ENCODE results near the gene C2CD2. TPM values are rescaled to one million over a fixed set of nuclear protein-coding genes. Genes with fewer than 3 reads are reported as not detected.

C2CD2 gene
- total RNA-seq, 3 donors from 2014 or later = 37.0 to 73.8 (median 41.6) TPM

GRCh38 chr21:41877901-41878830 lies 75.7 kb downstream of the C2CD2 start:
- H3K4me3 ChIP-seq = peak overlapping the region; percentile 75 to 97 (median 81)
- no peaks in the 10 kb centered on the region for H3K9me3 ChIP-seq
- no peaks in the 10 kb centered on the region for H3K4me1 ChIP-seq
- intact Hi-C loops (cut with DNase I; ENCODE audit: low total_unique reads) = no loop called here
- no peaks in the 10 kb centered on the region for H3K36me3 ChIP-seq
- H3K27me3 ChIP-seq = no peaks in the 10 kb centered on the region
- TF ChIP-seq POLR2A (IDR thresholded peaks at IDR 0.05) = no peak
- peak in 1 of 3 donors; percentile 21 for TF ChIP-seq POLR2AphosphoS5 (IDR thresholded peaks at IDR 0.05)
- DNase-seq (ENCODE audit: low spot score in 2 of 2) = peak in 1 of 2 donors; percentile 32
- H3K27ac ChIP-seq = peak overlapping the region; percentile 79 to 99

- Histone ChIP-seq H3K27ac (no peak overlapping the region), H3K36me3 (no peaks in the 10 kb centered on the region), H3K9me3 (no peaks in the 10 kb centered on the region), H3K27me3 (no peaks in the 10 kb centered on the region), H3K4me1 (no peaks in the 10 kb centered on the region), H3K4me3 (peak overlapping the region in 2 of 3 donors; percentile 81 to 97)
- DNase-seq (ENCODE audit: low spot score in 2 of 2) = no peak
- intact Hi-C loops (cut with DNase I; ENCODE audit: low total_unique reads) = no loop called here
- TF ChIP-seq POLR2AphosphoS5 (IDR thresholded peaks at IDR 0.05) (no peak), POLR2A (IDR thresholded peaks at IDR 0.05) (no peak), CTCF (IDR thresholded peaks at IDR 0.05) (no peak)
Observed at GRCh38 chr21:41876928-41877652, 76.7 kb downstream of the C2CD2 start.

GRCh38 chr21:41876396-41876795 lies 77.4 kb downstream of the C2CD2 start:
- TF ChIP-seq POLR2A (IDR thresholded peaks at IDR 0.05) (no peak), POLR2AphosphoS5 (IDR thresholded peaks at IDR 0.05) (no peak), CTCF (IDR thresholded peaks at IDR 0.05) (no peak)
- Histone ChIP-seq H3K4me3 (no peak overlapping the region), H3K9me3 (no peaks in the 10 kb centered on the region), H3K27ac (no peak overlapping the region), H3K4me1 (no peaks in the 10 kb centered on the region), H3K36me3 (no peaks in the 10 kb centered on the region), H3K27me3 (no peaks in the 10 kb centered on the region)
- DNase-seq (ENCODE audit: low spot score in 2 of 2) = no peak
- intact Hi-C loops (cut with DNase I; ENCODE audit: low total_unique reads) = no loop called here

GRCh38 chr21:41875086-41875485 lies 78.7 kb downstream of the C2CD2 start:
- no peaks in the 10 kb centered on the region for H3K9me3 ChIP-seq
- H3K36me3 ChIP-seq = no peaks in the 10 kb centered on the region
- H3K4me3 ChIP-seq = no peak overlapping the region
- H3K27me3 ChIP-seq = no peaks in the 10 kb centered on the region
- DNase-seq (ENCODE audit: low spot score in 2 of 2) = no peak
- H3K4me1 ChIP-seq = no peaks in the 10 kb centered on the region
- no peak overlapping the region for H3K27ac ChIP-seq
- TF ChIP-seq CTCF (IDR thresholded peaks at IDR 0.05) (no peak), POLR2AphosphoS5 (IDR thresholded peaks at IDR 0.05) (no peak), POLR2A (IDR thresholded peaks at IDR 0.05) (no peak)
- intact Hi-C loops (cut with DNase I; ENCODE audit: low total_unique reads) = no loop called here

GRCh38 chr21:41874611-41875010 lies 79.2 kb downstream of the C2CD2 start:
- Histone ChIP-seq H3K4me1 (no peaks in the 10 kb centered on the region), H3K4me3 (no peak overlapping the region), H3K27me3 (no peaks in the 10 kb centered on the region), H3K9me3 (no peaks in the 10 kb centered on the region), H3K27ac (no peak overlapping the region), H3K36me3 (no peaks in the 10 kb centered on the region)
- DNase-seq (ENCODE audit: low spot score in 2 of 2) = no peak
- intact Hi-C loops (cut with DNase I; ENCODE audit: low total_unique reads) = no loop called here
- no peak for TF ChIP-seq POLR2A (IDR thresholded peaks at IDR 0.05)
- TF ChIP-seq POLR2AphosphoS5 (IDR thresholded peaks at IDR 0.05) = no peak

GRCh38 chr21:41873426-41873825 lies 80.4 kb downstream of the C2CD2 start:
- Histone ChIP-seq H3K9me3 (no peaks in the 10 kb centered on the region), H3K27ac (no peak overlapping the region), H3K4me1 (no peaks in the 10 kb centered on the region), H3K4me3 (no peak overlapping the region), H3K27me3 (no peaks in the 10 kb centered on the region), H3K36me3 (no peaks in the 10 kb centered on the region)
- TF ChIP-seq CTCF (IDR thresholded peaks at IDR 0.05) (no peak), POLR2A (IDR thresholded peaks at IDR 0.05) (no peak), POLR2AphosphoS5 (IDR thresholded peaks at IDR 0.05) (no peak)
- intact Hi-C loops (cut with DNase I; ENCODE audit: low total_unique reads) = no loop called here
- no peak for DNase-seq (ENCODE audit: low spot score in 2 of 2)

Data from breast epithelium (tissue), 4 donors.